IMR-90 (cell line): ENCODE data around the gene TUBB4A. TPM values are rescaled to one million over a fixed set of nuclear protein-coding genes. Genes with fewer than 3 reads are reported as not detected.

Experiments used
- ATAC-seq: fragments of 200-7000 bp; cut with Tn5 transposase; 2 replicates; pipeline ENCODE4 v1.9.1; 2020; ENCODE audit warnings: low read depth, mild to moderate bottlenecking, moderate library complexity
- BruUV-seq: library from RNA; stranded (reverse); fragments of 400-500 nt; replicated peaks from 2 replicates; lab custom pipeline; 2021; lab: Mats Ljungman, UMichigan
- CTCF ChIA-PET: fragments of 300-600 bp; formaldehyde crosslinking; extraction: SDS; loops from one replicate; lab custom pipeline; 2021; ENCODE audit warnings: antibody characterized with exemption; lab: Yijun Ruan, JAX
- POLR2A ChIA-PET: fragments of 300-600 bp; sonication (Branson Sonifier 250); formaldehyde crosslinking; loops from one replicate; lab custom pipeline; 2022; ENCODE audit warnings: antibody characterized with exemption; ENCODE audit not compliant: unreplicated experiment; lab: Charles Lee
- DNase-seq: peaks from one replicate; pipeline ENCODE4 v3.0.0; 2013
- H2AFZ ChIP-seq: replicated peaks from 2 replicates; pipeline ENCODE3; 2013; ENCODE audit warnings: low read length, mild to moderate bottlenecking; ENCODE audit not compliant: poor library complexity
- H2AK5ac ChIP-seq: 2 replicates; pipeline ENCODE4 v1.6.1; 2013; ENCODE audit warnings: low read depth, low read length, inconsistent platforms
- H2AK9ac ChIP-seq: replicated peaks from 2 replicates; pipeline ENCODE3; 2013; ENCODE audit warnings: mild to moderate bottlenecking, low read depth, low read length, moderate library complexity; ENCODE audit not compliant: poor library complexity
- H2BK120ac ChIP-seq: 2 replicates; pipeline ENCODE4 v1.6.1; 2013; ENCODE audit warnings: low read depth, low read length, inconsistent platforms
- H2BK15ac ChIP-seq: 3 replicates; pipeline ENCODE4 v1.6.1; 2013; ENCODE audit warnings: low read depth, low read length, inconsistent platforms
- H2BK20ac ChIP-seq: 2 replicates; pipeline ENCODE4 v1.6.1; 2013; ENCODE audit warnings: low read depth, mild to moderate bottlenecking, inconsistent platforms, low read length, moderate library complexity
- H2BK5ac ChIP-seq: 2 replicates; pipeline ENCODE4 v1.6.1; 2013; ENCODE audit warnings: mild to moderate bottlenecking, low read depth, low read length, inconsistent platforms; ENCODE audit not compliant: poor library complexity, severe bottlenecking
- H3K14ac ChIP-seq: replicated peaks from 2 replicates; pipeline ENCODE4 v1.6.1; 2013; ENCODE audit warnings: low read depth, low read length, inconsistent platforms
- H3K18ac ChIP-seq: 2 replicates; pipeline ENCODE4 v1.6.1; 2013; ENCODE audit warnings: low read depth, low read length, control low read depth
- H3K23ac ChIP-seq: 2 replicates; pipeline ENCODE4 v1.6.1; 2013; ENCODE audit warnings: low read depth, low read length, inconsistent platforms
- H3K27ac ChIP-seq: 2 replicates; pipeline ENCODE4 v1.5.1; 2013; ENCODE audit warnings: mild to moderate bottlenecking, control low read depth, low read length; ENCODE audit not compliant: insufficient read depth
- H3K27me3 ChIP-seq: 2 replicates; pipeline ENCODE4 v1.6.1; 2013; ENCODE audit warnings: low read length; ENCODE audit not compliant: control insufficient read depth, insufficient read depth
- H3K36me3 ChIP-seq: 2 replicates; pipeline ENCODE4 v1.6.1; 2013; ENCODE audit warnings: low read length, mixed read lengths; ENCODE audit not compliant: control insufficient read depth, insufficient read depth
- H3K4ac ChIP-seq: 2 replicates; pipeline ENCODE4 v1.6.1; 2013; ENCODE audit warnings: low read depth, low read length, inconsistent platforms
- H3K4me1 ChIP-seq: 2 replicates; pipeline ENCODE4 v1.6.1; 2013; ENCODE audit warnings: low read length, mixed read lengths; ENCODE audit not compliant: control insufficient read depth, insufficient read depth
- H3K4me2 ChIP-seq: 2 replicates; pipeline ENCODE4 v1.6.1; 2013; ENCODE audit warnings: low read depth, mild to moderate bottlenecking, control low read depth, low read length, moderate library complexity
- H3K4me3 ChIP-seq: 2 replicates; pipeline ENCODE4 v1.5.1; 2013; ENCODE audit warnings: low read depth, mild to moderate bottlenecking, control low read depth, low read length, moderate library complexity; ENCODE audit not compliant: insufficient read depth
- H3K56ac ChIP-seq: 2 replicates; pipeline ENCODE4 v1.6.1; 2013; ENCODE audit warnings: low read length, inconsistent platforms; ENCODE audit not compliant: insufficient read depth; ENCODE audit errors: extremely low read depth
- H3K79me1 ChIP-seq, 2 experiments: 2 replicates each; pipeline ENCODE4 v1.6.1; 2013; ENCODE audit warnings: low read length in 2 of 2, inconsistent platforms in 1 of 2, low read depth in 1 of 2
- H3K9ac ChIP-seq: 2 replicates; pipeline ENCODE4 v1.6.1; 2013; ENCODE audit warnings: low read depth, low read length, control low read depth
- H3K9me1 ChIP-seq: 2 replicates; pipeline ENCODE4 v1.6.1; 2013; ENCODE audit warnings: low read length, inconsistent platforms; ENCODE audit not compliant: insufficient read depth
- H3K9me3 ChIP-seq: 2 replicates; pipeline ENCODE4 v1.6.1; 2013; ENCODE audit warnings: low read length; ENCODE audit not compliant: control insufficient read depth, insufficient read depth
- H4K20me1 ChIP-seq: 2 replicates; pipeline ENCODE4 v1.6.1; 2013; ENCODE audit warnings: low read length, inconsistent platforms; ENCODE audit not compliant: insufficient read depth
- H4K5ac ChIP-seq: 2 replicates; pipeline ENCODE4 v1.6.1; 2013; ENCODE audit warnings: mild to moderate bottlenecking, low read depth, low read length, control low read depth
- H4K8ac ChIP-seq, 2 experiments: 2 replicates each; pipeline ENCODE4 v1.6.1; 2013; ENCODE audit warnings: low read depth in 2 of 2, low read length in 2 of 2, control low read depth in 1 of 2, inconsistent platforms in 1 of 2
- H4K91ac ChIP-seq: 2 replicates; pipeline ENCODE4 v1.6.1; 2013; ENCODE audit warnings: low read depth, low read length, inconsistent platforms; ENCODE audit not compliant: insufficient read depth
- CEBPB ChIP-seq: IDR thresholded peaks from 2 replicates; pipeline ENCODE4 v1.6.1; 2012; ENCODE audit warnings: low read depth, low read length, improper control_type of control experiment
- CHD1 ChIP-seq: IDR thresholded peaks from 2 replicates; pipeline ENCODE4 v1.6.1; 2012; ENCODE audit warnings: low read depth, low read length, improper control_type of control experiment
- MAFK ChIP-seq: IDR thresholded peaks from 2 replicates; pipeline ENCODE4 v1.6.1; 2012; ENCODE audit warnings: low read depth, low read length, improper control_type of control experiment
- MAZ ChIP-seq: IDR thresholded peaks from 2 replicates; pipeline ENCODE4 v1.6.1; 2012; ENCODE audit warnings: low read depth, mild to moderate bottlenecking, low read length, improper control_type of control experiment, moderate library complexity, borderline replicate concordance
- MXI1 ChIP-seq: IDR thresholded peaks from 2 replicates; pipeline ENCODE4 v1.6.1; 2012; ENCODE audit warnings: low read depth, mild to moderate bottlenecking, low read length, moderate library complexity, borderline replicate concordance
- NFE2L2 ChIP-seq: fragments of 150-350 bp; IDR thresholded peaks from 2 replicates; pipeline ENCODE4 v1.6.1; 2016; ENCODE audit warnings: low read depth, mild to moderate bottlenecking, low read length
- RAD21 ChIP-seq: IDR thresholded peaks from 2 replicates; pipeline ENCODE4 v1.6.1; 2012; ENCODE audit warnings: low read length, improper control_type of control experiment
- RCOR1 ChIP-seq: IDR thresholded peaks from 2 replicates; pipeline ENCODE4 v1.6.1; 2012; ENCODE audit warnings: mild to moderate bottlenecking, low read length, improper control_type of control experiment; ENCODE audit not compliant: insufficient replicate concordance
- RFX5 ChIP-seq: IDR thresholded peaks from 2 replicates; pipeline ENCODE4 v1.8.0; 2012; ENCODE audit warnings: low read depth, mild to moderate bottlenecking, low read length, moderate library complexity
- WGBS, 2 experiments: methylation state at CpG; one replicate each; pipeline versions ENCODE4 v1.1.5 to v1.1.7; 2013; ENCODE audit warnings: missing lambda C conversion rate in 2 of 2; ENCODE audit not compliant: insufficient read length in 1 of 2; ENCODE audit errors: extremely low coverage in 2 of 2; 5-methylcytosine and 5-hydroxymethylcytosine counted together
- dilution Hi-C: fragments of 300-500 bp; cut with HindIII; formaldehyde crosslinking; loops from one replicate; pipeline ENCODE4 v1.14.3; 2018; ENCODE audit warnings: low sequenced_read_pairs; ENCODE audit not compliant: unreplicated experiment
- in situ Hi-C: fragments of 300-500 bp; cut with MboI; formaldehyde crosslinking; loops from 3 replicates; pipeline ENCODE4 v1.14.3; 2019; ENCODE audit warnings: low sequenced_read_pairs, inconsistent platforms, mixed read lengths
- intact Hi-C: fragments of 100-400 bp; cut with micrococcal nuclease; formaldehyde crosslinking; loops from 2 replicates; pipeline ENCODE4 v1.10.0; 2022
- polyA plus RNA-seq, 3 experiments: library from polyadenylated mRNA; depleted of rRNA; stranded (reverse); fragments of >200 nt; gene quantifications; 2 replicates each; pipeline ENCODE4 v1.2.3, GENCODE V29; 2012; ENCODE audit warnings: low replicate concordance in 1 of 3
- total RNA-seq: library from RNA; depleted of rRNA; stranded (reverse); fragments of >200 nt; gene quantifications from 2 replicates; pipeline ENCODE4 v1.2.3, GENCODE V29; 2012
- TF ChIP-seq, protein P1 (sequence below): conservative IDR thresholded peaks from 2 replicates; pipeline ENCODE4 v1.5.1; 2012; ENCODE audit warnings: mild to moderate bottlenecking, low read depth, low read length, improper control_type of control experiment
- TF ChIP-seq, protein P2 (sequence below): fragments of 150-350 bp; IDR thresholded peaks from 2 replicates; pipeline ENCODE4 v1.6.1; 2016; ENCODE audit warnings: low read depth, mild to moderate bottlenecking, low read length, moderate library complexity, borderline replicate concordance
- TF ChIP-seq, protein P3 (sequence below): fragments of 150-350 bp; IDR thresholded peaks from 2 replicates; pipeline ENCODE4 v1.6.1; 2017; ENCODE audit warnings: mild to moderate bottlenecking, antibody characterized with exemption, low read length, low read depth

Gene TUBB4A
- total and polyA plus RNA-seq, 2 of the 4 experiments (the other 2 are of a cell fraction): not detected

DNA sequence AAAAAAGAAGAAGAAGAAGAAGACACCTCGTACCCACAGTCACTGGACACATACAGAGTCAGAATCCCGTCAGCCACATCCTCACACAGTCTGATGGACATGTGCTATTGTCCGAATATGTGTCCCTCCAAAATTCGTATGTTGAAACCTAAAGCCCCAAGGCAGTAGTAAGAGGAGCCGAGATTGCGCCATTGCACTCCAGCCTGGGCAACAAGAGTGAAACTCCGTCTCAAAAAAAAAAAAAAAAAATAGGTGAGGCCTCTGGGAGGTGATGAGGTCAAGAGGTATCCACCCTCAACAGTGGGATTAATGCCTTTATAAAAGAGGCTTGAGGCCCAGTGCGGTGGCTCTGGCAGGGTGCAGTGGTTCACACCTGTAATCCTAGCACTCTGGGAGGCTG lies 17.9 kb downstream of the TUBB4A start:
- Histone ChIP-seq H2AK5ac (no peak overlapping the region), H3K4me2 (no peak overlapping the region), H2BK15ac (no peak overlapping the region), H3K4me1 (no peaks in the 10 kb centered on the region), H3K36me3 (no peaks in the 10 kb centered on the region), H3K14ac (no peak overlapping the region), H2BK120ac (no peak overlapping the region), H4K5ac (no peak overlapping the region), H3K18ac (no peak overlapping the region), H4K8ac (no peak overlapping the region), H3K56ac (no peak overlapping the region), H3K9me1 (no peaks in the 10 kb centered on the region), H2AFZ (no peak overlapping the region), H3K23ac (no peak overlapping the region), H2BK20ac (no peak overlapping the region), H4K91ac (no peak overlapping the region), H2BK5ac (no peak overlapping the region), H2AK9ac (no peak overlapping the region), H3K27ac (no peak overlapping the region), H3K4me3 (no peak overlapping the region), H3K27me3 (no peaks in the 10 kb centered on the region; the same call in 1 of the 2 replicates), H3K79me1 (no peaks in the 10 kb centered on the region), H3K9ac (no peak overlapping the region), H4K20me1 (no peaks in the 10 kb centered on the region), H3K9me3 (no peaks in the 10 kb centered on the region), H3K4ac (no peak overlapping the region)
- ChIA-PET POLR2A (no interaction called here), CTCF (no interaction called here)
- dilution Hi-C loops: no loop called here
- WGBS, 2 experiments: no CpG with 5 or more reads among the region's 8 CpGs
- no peak for DNase-seq
- in situ Hi-C loops: no loop called here
- no peak for TF ChIP-seq CEBPB
- no peak for TF ChIP-seq CHD1
- TF ChIP-seq NFE2L2: no peak
- TF ChIP-seq, protein P1, sequence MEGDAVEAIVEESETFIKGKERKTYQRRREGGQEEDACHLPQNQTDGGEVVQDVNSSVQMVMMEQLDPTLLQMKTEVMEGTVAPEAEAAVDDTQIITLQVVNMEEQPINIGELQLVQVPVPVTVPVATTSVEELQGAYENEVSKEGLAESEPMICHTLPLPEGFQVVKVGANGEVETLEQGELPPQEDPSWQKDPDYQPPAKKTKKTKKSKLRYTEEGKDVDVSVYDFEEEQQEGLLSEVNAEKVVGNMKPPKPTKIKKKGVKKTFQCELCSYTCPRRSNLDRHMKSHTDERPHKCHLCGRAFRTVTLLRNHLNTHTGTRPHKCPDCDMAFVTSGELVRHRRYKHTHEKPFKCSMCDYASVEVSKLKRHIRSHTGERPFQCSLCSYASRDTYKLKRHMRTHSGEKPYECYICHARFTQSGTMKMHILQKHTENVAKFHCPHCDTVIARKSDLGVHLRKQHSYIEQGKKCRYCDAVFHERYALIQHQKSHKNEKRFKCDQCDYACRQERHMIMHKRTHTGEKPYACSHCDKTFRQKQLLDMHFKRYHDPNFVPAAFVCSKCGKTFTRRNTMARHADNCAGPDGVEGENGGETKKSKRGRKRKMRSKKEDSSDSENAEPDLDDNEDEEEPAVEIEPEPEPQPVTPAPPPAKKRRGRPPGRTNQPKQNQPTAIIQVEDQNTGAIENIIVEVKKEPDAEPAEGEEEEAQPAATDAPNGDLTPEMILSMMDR: no peak
- TF ChIP-seq MAZ: no peak
- no peak for TF ChIP-seq RFX5
- TF ChIP-seq MAFK: no peak
- TF ChIP-seq, protein P2, sequence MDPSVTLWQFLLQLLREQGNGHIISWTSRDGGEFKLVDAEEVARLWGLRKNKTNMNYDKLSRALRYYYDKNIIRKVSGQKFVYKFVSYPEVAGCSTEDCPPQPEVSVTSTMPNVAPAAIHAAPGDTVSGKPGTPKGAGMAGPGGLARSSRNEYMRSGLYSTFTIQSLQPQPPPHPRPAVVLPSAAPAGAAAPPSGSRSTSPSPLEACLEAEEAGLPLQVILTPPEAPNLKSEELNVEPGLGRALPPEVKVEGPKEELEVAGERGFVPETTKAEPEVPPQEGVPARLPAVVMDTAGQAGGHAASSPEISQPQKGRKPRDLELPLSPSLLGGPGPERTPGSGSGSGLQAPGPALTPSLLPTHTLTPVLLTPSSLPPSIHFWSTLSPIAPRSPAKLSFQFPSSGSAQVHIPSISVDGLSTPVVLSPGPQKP: no peak
- no peak for TF ChIP-seq RCOR1
- TF ChIP-seq RAD21: no peak
- TF ChIP-seq MXI1: no peak
- TF ChIP-seq, protein P3, sequence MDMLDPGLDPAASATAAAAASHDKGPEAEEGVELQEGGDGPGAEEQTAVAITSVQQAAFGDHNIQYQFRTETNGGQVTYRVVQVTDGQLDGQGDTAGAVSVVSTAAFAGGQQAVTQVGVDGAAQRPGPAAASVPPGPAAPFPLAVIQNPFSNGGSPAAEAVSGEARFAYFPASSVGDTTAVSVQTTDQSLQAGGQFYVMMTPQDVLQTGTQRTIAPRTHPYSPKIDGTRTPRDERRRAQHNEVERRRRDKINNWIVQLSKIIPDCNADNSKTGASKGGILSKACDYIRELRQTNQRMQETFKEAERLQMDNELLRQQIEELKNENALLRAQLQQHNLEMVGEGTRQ: no peak
- ATAC-seq: no peak
- intact Hi-C loops: no loop called here
- BruUV-seq: no TSS peak
